NCI-H82 treated with DMSO at 0.1 percent for 48 hours (cell line): ENCODE data around the gene EPSTI1.
"Not testable (repeated sequence)": the region's sequence is repeated elsewhere in the genome, so short reads cannot be mapped to it uniquely, and the experiment has no call there.

Experiments used
- DNase-seq: peaks from one replicate; lab custom pipeline; 2025; ENCODE audit not compliant: unreplicated experiment; lab: John Stamatoyannopoulos, UW

The EPSTI1 gene

GRCh38 chr13:43005460-43006236 lies 13.6 kb upstream of the EPSTI1 start:
- no peak for DNase-seq

DNA sequence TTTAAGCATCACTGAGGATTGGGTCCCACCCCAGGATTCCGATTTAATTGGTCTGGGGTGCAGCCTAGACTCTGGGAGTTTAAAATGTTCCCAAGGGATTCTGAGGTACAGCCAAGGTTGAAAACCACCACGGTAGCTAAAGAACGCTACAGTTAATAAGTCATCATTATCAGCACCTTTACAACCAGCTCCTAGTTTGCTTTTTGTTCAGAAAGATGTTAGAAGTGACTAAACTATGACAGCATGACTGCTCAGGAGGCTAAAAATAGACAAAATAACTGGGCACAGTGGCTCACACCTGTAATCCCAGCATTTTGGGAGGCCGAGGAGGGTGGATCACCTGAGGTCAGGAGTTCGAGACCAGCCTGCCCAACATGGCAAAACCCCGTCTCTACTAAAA lies 11.7 kb upstream of the EPSTI1 start:
- no peak for DNase-seq

GRCh38 chr13:43003010-43003409 lies 11.0 kb upstream of the EPSTI1 start:
- DNase-seq: no peak

- DNase-seq: no peak
Measured at GRCh38 chr13:43002021-43002420, 10.0 kb upstream of the EPSTI1 start.

DNA sequence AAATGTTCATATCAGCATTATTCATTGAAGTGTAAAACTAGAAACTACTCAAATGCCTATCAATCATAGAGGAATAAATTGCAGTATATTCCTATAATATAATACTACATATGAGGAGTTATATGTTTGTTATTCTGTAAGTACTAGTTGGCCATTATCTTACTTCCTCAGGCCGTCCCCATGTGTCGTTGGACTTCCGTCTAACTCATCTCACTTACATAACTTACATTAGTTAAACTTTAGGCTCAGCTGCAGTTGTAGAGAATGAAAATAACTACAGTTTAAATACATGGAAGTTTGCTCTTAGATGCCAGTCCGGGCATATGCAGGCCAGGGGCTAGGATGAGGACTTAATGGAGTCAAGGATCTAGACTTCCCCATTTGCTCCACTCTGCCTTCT lies 8.6 kb upstream of the EPSTI1 start:
- no peak for DNase-seq

DNA sequence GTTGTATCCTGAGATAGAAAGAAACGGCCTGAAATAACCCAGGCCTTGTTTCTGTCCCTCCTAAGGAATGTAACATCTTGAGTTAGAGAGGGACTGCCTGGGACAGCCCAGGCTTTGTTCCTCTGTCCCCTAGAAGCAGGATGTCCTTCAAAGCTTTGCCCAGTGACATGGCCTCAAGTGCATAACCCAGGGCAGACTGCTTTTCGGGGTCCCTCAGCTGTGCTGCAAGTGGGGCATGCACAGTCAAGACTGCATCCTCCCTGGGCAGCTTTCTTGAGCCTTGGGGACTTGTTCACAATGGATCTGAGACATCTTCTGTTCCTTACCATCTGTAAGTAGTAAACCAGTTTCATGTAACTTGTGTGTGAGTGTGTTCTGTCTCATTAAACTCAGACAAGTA lies 7.5 kb upstream of the EPSTI1 start:
- DNase-seq: no peak

- no peak for DNase-seq
Measured at GRCh38 chr13:42997381-42997780, 5.3 kb upstream of the EPSTI1 start.

DNA sequence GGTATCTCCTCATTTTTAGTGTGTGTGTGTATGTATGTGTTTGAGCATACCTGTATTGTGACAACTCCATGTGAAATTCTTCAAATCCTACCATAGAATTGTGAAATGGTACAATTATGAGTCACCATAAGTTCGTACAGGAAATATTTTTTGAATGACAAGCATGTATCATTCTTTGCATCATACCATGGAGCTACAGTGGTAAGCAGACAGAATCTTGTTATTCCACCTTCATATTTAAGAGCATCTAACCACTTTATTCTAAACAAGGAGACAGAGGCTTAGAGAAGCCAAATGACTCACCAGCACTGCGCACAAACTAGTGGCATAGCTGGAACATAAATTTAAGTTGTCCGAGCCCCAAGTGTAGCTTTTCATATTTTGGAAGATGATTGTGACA lies 4.5 kb upstream of the EPSTI1 start:
- no peak for DNase-seq

DNA sequence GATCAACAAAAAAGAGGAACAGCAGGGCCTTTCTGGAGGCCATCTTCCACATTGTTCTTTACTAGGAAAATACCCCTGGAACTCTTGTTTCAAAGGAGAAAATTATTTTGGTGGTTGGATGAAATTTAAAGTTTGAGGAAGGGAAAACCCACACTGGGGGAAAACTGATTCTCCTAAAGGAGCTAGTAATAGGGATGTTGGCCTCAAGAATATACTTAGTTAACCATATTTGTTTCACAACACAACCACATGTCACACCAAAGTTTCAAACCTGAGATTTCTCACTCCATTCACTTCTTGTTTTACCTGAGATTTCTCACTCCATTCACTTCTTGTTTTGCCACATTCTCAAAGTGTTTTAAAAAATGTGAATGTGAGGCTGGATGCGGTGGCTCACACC lies 2.8 kb upstream of the EPSTI1 start:
- DNase-seq: no peak

DNA sequence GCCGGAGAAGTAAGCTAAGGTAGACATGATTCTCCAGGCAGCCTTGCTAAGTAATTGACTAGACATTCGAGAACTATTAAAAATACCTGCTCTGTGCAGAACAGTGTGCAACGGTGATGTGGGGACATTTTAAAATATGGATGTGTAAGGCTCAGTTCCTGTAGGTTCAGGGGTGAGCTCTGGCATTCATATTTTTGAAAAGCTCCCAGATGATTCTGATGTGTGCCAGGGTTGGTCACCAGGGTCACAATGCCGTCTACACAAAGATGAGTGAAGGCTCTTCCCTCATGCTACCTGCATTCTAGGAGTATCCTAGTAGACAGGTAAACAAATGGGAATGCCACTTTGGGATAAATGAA lies 702 bp upstream of the EPSTI1 start:
- DNase-seq: no peak

- DNase-seq: not testable (repeated sequence)
Measured at GRCh38 chr13:42991233-42991897, 676 bp downstream of the EPSTI1 start.

DNA sequence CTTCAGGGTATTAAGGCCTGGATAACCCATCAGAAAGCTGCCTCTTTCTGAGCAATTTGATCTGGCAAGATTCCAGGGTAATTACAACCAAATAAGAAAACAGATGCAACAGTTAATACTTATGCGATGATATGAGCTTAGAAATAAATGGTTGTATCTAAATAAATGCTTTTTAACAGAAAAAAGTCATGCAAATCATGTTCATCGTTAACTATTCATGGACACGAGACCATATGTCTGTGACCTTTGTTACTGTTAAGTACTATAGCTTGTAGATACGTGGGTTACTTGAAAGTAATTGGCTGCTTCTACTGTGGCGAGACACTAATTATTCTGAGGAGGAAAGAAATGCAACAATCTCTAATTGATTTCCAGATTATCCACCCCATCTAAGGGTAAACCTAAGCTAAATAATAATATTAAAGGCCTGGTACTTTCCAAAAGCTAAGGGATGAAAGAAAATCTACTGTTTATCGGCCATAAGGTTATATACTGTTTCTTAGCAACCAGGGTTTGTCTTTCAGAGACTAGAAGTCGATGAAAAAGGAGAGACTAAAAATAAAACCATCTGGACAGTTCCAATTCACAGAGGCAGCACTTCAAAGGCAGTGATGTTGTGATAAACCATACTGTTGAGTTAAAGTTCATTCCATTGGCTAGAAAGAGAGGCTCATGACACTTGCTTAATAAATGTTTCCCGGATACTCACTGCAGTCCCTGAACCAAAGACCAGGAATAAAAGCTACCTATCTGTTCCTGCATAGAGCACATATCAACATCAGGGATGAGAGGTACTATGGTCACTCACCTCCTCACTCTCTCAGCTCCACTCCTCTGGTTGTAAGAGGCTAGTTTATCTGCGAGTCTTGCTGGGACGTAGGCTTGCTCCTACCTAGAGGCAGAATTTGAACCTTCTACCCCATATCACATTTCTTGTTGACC lies 1.5 kb downstream of the EPSTI1 start:
- no peak for DNase-seq

DNA sequence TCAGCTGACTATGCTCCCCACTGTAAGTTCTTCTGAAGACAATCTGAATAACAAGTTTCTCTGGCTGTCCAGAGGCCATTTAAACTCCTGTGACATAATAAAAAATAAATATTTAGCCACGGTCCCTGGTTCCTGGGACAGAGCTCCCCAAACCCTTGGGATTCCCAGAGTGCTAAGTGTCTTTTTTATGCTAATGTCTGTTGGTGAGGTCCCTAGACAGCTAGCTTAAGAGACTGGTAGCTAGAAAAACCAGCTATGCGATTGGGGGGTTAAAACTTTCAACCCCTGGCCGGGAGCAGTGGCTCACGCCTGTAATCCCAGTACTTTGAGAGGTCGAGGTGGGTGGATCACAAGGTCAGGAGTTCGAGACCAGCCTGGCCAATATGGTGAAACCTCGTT lies 5.9 kb downstream of the EPSTI1 start:
- no peak for DNase-seq

DNA sequence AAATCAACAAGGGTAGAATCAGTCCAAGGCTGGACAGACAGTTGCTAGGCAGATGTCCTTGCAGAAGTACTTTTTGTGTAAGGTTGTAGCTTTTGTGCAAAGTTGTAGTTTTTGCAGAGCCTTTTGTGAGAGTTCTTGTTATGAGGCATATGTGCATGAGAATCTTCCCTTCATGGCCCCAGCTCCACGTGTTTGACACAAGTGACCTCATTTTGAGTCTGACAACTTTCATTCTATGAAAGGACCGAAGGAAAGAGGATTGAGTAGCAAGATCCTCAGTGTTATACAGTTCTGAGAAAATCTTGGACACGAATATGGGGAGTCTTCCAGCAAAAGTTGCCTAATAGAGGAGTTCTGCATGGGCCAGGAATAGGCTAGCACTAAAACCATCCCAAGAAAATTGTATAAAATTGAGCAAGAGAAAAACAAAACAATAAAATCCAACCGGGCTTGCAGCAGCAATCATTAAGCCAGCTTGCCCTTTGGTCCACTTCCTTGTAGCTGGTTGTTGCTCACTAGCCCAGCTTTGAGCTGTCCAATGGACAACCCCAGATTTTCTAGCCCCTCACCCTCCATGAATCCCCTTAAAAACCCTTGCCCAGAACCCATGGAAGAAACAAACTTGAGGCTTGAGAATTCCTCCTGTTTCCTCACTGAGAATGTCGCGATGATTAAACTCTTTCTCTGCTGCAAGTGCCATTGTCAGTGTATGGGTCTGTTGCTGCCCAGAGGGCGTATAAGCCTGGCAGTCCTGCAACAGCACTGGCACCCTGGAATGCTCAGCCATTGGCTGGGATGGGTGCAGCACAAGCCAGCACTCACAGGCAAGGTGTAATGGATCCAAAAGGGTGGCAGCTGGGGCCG lies 6.5 kb downstream of the EPSTI1 start:
- DNase-seq: no peak

DNA sequence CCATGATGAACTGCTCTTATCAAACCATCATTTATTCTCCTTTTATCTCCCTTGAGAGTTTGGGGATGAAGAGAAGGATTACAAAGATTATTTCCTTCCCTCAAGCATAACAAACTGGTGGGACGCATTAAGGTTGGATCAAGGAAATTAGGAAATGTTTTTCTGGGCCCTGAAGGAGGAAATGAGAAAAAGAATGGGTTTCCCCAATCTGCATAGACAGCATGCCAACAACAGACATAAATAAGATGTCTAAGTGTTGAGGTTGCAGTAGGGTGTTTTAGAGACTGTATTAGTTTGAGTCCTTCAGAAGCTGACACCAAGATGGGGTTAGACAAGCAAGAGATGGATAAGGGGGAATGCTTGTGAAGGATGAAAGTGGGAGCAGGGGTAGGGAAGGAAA lies 7.3 kb downstream of the EPSTI1 start:
- no peak for DNase-seq

DNA sequence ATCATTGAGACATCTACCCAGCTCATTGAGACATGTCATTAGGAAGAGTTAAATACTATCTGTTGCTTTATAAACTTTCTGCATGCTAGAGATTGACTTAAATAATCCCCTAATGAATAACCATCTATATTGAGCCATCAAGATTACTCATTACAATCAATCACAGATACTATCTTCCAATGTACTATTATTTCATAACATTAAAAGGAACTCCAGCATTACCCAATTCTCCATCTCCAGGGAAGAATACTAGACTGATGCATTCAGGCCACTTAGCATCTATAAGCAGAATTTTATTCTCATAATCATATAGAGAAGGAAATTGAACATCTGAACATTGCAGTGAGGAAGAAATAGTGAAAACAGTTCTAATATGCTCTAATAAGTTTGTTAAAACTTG lies 8.0 kb downstream of the EPSTI1 start:
- no peak for DNase-seq

DNA sequence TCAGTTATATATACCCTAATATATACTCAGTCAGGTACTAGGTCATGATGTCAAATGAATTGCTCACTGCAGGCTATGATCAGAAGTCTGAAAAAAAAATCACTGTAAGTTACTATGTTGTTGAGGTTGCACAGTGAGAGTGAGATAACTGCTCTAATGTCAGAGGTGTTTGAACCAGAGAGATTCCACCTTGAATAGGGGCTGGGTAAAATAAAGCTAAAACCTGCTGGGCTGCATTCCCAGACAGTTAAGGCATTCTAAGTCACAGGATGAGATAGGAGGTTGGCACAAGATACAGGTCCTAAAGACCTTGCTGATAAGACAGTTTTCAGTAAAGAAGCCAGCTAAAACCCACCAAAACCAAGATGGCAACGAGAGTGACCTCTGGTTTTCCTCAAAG lies 10.2 kb downstream of the EPSTI1 start:
- no peak for DNase-seq

GRCh38 chr13:42981317-42981716 lies 10.7 kb downstream of the EPSTI1 start:
- no peak for DNase-seq

- DNase-seq: no peak
Measured at GRCh38 chr13:42977219-42977659, 14.8 kb downstream of the EPSTI1 start.

DNA sequence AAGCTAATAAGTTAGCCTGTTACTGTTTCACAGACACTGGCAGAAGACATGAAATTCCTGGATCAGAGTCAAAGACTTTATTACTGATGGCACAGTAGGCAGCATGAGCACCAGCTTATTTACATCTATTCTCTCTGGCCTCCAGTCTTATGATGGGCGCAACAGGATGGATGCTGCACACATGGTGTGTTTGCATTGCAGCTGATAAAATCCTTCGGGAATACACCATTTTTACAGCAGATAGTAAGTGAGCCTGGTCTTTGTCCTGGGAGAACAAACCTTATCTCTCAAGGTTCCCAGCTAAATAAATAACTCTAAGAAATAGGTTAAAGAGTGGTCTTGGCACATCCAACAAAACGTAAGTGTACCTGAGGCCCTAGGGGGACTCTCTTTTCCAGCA lies 16.0 kb downstream of the EPSTI1 start:
- DNase-seq: no peak

DNA sequence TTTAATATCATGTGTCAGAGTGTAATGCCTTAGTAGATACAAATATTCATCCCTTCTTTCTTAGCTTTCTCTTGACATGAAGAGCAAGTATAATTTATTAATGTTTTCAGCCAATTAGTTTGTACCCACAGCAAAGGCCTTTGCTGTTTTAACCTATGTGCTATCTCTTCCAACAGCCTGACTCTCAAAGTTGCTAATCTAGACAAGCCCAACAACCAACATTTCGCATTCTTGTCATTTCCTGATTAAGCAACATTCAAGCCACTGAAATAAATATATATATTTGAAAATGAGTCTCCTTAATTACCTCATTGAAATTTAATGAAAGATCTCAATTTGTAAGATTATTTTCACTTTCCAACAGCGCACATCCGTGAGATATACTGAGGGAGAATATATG lies 18.5 kb downstream of the EPSTI1 start:
- DNase-seq: no peak
